ENCODE results near the gene CAP1. TPM values are rescaled to one million over a fixed set of nuclear protein-coding genes. Genes with fewer than 3 reads are reported as not detected.

Gene CAP1
- polyA plus RNA-seq, 2 of the 4 experiments (the other 2 are of a cell fraction), result 267 to 274 TPM

DNA sequence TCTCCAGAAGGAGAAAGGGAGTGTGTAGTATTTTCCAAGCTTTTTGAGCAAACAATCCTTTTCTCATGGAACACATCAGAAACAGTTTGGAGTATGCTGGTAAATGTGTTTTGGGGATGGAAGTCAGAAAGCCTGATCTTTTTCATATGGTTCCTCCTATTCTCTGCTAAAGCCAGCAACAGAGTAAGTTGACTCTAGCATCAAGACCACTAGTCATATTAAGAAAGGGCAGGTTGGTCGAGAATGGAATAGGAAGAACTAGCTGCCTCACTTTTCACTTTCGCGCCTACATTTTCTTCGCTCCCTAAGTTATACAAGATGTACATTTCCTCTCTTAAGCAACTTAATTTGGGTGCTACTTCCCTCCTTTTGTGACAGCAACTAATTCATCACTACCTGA, 32.5 kb downstream of the CAP1 start:
- Histone ChIP-seq H3K4me1 (peaks cover 4% of the 10 kb centered on the region; the same call in 1 of the 3 replicates), H3K27ac (no peak overlapping the region), H3K9me3 (no peaks in the 10 kb centered on the region), H3K4me3 (no peak overlapping the region), H3K4me2 (no peak overlapping the region)
- TF ChIP-seq NFE2L2 (conservative IDR thresholded peaks at IDR 0.05; ENCODE audit: low read length) (no peak), JUN (IDR thresholded peaks at IDR 0.05) (no peak), MAZ (IDR thresholded peaks at IDR 0.05; ENCODE audit: borderline replicate concordance, low read depth, low read length) (no peak), EHMT2 (IDR thresholded peaks at IDR 0.05; ENCODE audit: low read depth) (no peak)
- TF ChIP-seq, protein P1, sequence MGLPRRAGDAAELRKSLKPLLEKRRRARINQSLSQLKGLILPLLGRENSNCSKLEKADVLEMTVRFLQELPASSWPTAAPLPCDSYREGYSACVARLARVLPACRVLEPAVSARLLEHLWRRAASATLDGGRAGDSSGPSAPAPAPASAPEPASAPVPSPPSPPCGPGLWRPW (IDR thresholded peaks at IDR 0.05), result no peak
- no peak for FAIRE-seq
- ATAC-seq, result no peak
- ChIA-PET CTCF (interaction anchor here (0.9 to 3.1 kb wide), 3 partner anchors 11 to 266 kb away, joined by 4 to 19 read pairs (median 4); no protein-coding TSS in a partner anchor), POLR2A (no interaction called here)
- 95% methylated on average over 4 of the region's 4 CpGs for WGBS (ENCODE audit: missing lambda C conversion rate)
- DNase-seq (ENCODE audit: low read depth in 1 of 2, low spot score in 1 of 2), result no peak

DNA sequence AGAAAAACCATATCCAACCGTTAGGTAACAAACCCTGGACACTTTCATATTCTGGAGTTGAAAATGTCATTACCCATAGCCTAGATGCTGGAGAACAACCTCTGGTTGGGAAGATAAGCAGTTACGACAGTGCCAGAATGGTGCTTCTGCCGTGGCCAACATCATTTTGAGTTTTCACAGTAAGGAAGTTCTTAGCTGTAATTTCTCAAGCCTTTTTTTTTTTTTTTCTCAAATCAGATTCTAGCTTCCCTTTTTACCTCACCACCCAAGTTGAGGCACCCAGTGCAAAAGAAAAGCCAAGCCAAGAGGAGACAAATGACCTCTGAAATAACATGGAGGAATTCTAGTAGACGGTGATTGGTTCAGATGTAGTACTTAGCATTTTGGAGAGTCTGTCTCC, 34.7 kb downstream of the CAP1 start:
- FAIRE-seq (no peak), DNase-seq (ENCODE audit: low read depth in 1 of 2, low spot score in 1 of 2) (no peak), ATAC-seq (no peak)
- H3K9me3 ChIP-seq, result no peaks in the 10 kb centered on the region
- ChIA-PET POLR2A (no interaction called here), CTCF (interaction anchor here (1.1 to 3.1 kb wide), 4 partner anchors 9 to 263 kb away, joined by 4 to 19 read pairs (median 10); no protein-coding TSS in a partner anchor)
- H3K4me3 ChIP-seq, result no peak overlapping the region
- H3K4me2 ChIP-seq, result no peak overlapping the region
- no peak for TF ChIP-seq HOXB13 (CRISPR knock-in tag; IDR thresholded peaks at IDR 0.05; ENCODE audit: low read depth)
- TF ChIP-seq JUN (IDR thresholded peaks at IDR 0.05), result no peak
- TF ChIP-seq, protein P2, sequence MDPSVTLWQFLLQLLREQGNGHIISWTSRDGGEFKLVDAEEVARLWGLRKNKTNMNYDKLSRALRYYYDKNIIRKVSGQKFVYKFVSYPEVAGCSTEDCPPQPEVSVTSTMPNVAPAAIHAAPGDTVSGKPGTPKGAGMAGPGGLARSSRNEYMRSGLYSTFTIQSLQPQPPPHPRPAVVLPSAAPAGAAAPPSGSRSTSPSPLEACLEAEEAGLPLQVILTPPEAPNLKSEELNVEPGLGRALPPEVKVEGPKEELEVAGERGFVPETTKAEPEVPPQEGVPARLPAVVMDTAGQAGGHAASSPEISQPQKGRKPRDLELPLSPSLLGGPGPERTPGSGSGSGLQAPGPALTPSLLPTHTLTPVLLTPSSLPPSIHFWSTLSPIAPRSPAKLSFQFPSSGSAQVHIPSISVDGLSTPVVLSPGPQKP (IDR thresholded peaks at IDR 0.05; ENCODE audit: low read depth, low read length), result no peak
- TF ChIP-seq, protein P3, sequence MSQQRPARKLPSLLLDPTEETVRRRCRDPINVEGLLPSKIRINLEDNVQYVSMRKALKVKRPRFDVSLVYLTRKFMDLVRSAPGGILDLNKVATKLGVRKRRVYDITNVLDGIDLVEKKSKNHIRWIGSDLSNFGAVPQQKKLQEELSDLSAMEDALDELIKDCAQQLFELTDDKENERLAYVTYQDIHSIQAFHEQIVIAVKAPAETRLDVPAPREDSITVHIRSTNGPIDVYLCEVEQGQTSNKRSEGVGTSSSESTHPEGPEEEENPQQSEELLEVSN (IDR thresholded peaks at IDR 0.05; ENCODE audit: borderline replicate concordance, low read depth), result no peak
- TF ChIP-seq RCOR1 (IDR thresholded peaks at IDR 0.05; ENCODE audit: low read depth, low read length), result no peak
- TF ChIP-seq, protein P4, sequence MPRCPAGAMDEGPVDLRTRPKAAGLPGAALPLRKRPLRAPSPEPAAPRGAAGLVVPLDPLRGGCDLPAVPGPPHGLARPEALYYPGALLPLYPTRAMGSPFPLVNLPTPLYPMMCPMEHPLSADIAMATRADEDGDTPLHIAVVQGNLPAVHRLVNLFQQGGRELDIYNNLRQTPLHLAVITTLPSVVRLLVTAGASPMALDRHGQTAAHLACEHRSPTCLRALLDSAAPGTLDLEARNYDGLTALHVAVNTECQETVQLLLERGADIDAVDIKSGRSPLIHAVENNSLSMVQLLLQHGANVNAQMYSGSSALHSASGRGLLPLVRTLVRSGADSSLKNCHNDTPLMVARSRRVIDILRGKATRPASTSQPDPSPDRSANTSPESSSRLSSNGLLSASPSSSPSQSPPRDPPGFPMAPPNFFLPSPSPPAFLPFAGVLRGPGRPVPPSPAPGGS (IDR thresholded peaks at IDR 0.05), result no peak
- TF ChIP-seq, protein P5, sequence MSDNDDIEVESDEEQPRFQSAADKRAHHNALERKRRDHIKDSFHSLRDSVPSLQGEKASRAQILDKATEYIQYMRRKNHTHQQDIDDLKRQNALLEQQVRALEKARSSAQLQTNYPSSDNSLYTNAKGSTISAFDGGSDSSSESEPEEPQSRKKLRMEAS (IDR thresholded peaks at IDR 0.05), result no peak
- no peak for TF ChIP-seq TFCP2L1 (CRISPR knock-in tag; IDR thresholded peaks at IDR 0.05)
- no peak for TF ChIP-seq HEYL (CRISPR knock-in tag; IDR thresholded peaks at IDR 0.05)
- TF ChIP-seq POLR2A (IDR thresholded peaks at IDR 0.05; ENCODE audit: low read length), result no peak
- TF ChIP-seq SMC3 (IDR thresholded peaks at IDR 0.05), result no peak
- TF ChIP-seq MAZ (IDR thresholded peaks at IDR 0.05; ENCODE audit: borderline replicate concordance, low read depth, low read length), result no peak
- TF ChIP-seq, protein P6, sequence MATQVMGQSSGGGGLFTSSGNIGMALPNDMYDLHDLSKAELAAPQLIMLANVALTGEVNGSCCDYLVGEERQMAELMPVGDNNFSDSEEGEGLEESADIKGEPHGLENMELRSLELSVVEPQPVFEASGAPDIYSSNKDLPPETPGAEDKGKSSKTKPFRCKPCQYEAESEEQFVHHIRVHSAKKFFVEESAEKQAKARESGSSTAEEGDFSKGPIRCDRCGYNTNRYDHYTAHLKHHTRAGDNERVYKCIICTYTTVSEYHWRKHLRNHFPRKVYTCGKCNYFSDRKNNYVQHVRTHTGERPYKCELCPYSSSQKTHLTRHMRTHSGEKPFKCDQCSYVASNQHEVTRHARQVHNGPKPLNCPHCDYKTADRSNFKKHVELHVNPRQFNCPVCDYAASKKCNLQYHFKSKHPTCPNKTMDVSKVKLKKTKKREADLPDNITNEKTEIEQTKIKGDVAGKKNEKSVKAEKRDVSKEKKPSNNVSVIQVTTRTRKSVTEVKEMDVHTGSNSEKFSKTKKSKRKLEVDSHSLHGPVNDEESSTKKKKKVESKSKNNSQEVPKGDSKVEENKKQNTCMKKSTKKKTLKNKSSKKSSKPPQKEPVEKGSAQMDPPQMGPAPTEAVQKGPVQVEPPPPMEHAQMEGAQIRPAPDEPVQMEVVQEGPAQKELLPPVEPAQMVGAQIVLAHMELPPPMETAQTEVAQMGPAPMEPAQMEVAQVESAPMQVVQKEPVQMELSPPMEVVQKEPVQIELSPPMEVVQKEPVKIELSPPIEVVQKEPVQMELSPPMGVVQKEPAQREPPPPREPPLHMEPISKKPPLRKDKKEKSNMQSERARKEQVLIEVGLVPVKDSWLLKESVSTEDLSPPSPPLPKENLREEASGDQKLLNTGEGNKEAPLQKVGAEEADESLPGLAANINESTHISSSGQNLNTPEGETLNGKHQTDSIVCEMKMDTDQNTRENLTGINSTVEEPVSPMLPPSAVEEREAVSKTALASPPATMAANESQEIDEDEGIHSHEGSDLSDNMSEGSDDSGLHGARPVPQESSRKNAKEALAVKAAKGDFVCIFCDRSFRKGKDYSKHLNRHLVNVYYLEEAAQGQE (IDR thresholded peaks at IDR 0.05), result no peak
- no peak for TF ChIP-seq HOXB5 (CRISPR knock-in tag; IDR thresholded peaks at IDR 0.05)
- TF ChIP-seq TP53 (CRISPR knock-in tag; IDR thresholded peaks at IDR 0.05), result no peak
- TF ChIP-seq MYC (IDR thresholded peaks at IDR 0.05; ENCODE audit: borderline replicate concordance, low read length), result no peak
- TF ChIP-seq, protein P7, sequence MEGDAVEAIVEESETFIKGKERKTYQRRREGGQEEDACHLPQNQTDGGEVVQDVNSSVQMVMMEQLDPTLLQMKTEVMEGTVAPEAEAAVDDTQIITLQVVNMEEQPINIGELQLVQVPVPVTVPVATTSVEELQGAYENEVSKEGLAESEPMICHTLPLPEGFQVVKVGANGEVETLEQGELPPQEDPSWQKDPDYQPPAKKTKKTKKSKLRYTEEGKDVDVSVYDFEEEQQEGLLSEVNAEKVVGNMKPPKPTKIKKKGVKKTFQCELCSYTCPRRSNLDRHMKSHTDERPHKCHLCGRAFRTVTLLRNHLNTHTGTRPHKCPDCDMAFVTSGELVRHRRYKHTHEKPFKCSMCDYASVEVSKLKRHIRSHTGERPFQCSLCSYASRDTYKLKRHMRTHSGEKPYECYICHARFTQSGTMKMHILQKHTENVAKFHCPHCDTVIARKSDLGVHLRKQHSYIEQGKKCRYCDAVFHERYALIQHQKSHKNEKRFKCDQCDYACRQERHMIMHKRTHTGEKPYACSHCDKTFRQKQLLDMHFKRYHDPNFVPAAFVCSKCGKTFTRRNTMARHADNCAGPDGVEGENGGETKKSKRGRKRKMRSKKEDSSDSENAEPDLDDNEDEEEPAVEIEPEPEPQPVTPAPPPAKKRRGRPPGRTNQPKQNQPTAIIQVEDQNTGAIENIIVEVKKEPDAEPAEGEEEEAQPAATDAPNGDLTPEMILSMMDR (IDR thresholded peaks at IDR 0.05), result no peak
- no peak for TF ChIP-seq ZNF302 (CRISPR knock-in tag; IDR thresholded peaks at IDR 0.05)
- TF ChIP-seq GATA3 (IDR thresholded peaks at IDR 0.05; ENCODE audit: borderline replicate concordance), result no peak
- TF ChIP-seq HDAC2 (IDR thresholded peaks at IDR 0.05), result no peak
- H3K27ac ChIP-seq, result no peak overlapping the region
- H3K4me1 ChIP-seq, result peaks cover 4% of the 10 kb centered on the region; the same call in 1 of the 3 replicates
- WGBS (ENCODE audit: missing lambda C conversion rate), result 92% methylated on average over 4 of the region's 4 CpGs
